ENCODE results near the gene SLC35F1. TPM values are rescaled to one million over a fixed set of nuclear protein-coding genes. Genes with fewer than 3 reads are reported as not detected.

SLC35F1 gene
- total and polyA plus RNA-seq, 8 donors = 0.18 to 4.0 (median 3.4) TPM

- TF ChIP-seq, protein P1, sequence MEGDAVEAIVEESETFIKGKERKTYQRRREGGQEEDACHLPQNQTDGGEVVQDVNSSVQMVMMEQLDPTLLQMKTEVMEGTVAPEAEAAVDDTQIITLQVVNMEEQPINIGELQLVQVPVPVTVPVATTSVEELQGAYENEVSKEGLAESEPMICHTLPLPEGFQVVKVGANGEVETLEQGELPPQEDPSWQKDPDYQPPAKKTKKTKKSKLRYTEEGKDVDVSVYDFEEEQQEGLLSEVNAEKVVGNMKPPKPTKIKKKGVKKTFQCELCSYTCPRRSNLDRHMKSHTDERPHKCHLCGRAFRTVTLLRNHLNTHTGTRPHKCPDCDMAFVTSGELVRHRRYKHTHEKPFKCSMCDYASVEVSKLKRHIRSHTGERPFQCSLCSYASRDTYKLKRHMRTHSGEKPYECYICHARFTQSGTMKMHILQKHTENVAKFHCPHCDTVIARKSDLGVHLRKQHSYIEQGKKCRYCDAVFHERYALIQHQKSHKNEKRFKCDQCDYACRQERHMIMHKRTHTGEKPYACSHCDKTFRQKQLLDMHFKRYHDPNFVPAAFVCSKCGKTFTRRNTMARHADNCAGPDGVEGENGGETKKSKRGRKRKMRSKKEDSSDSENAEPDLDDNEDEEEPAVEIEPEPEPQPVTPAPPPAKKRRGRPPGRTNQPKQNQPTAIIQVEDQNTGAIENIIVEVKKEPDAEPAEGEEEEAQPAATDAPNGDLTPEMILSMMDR (IDR thresholded peaks at IDR 0.05) = no peak
- H3K27ac ChIP-seq = no peak overlapping the region
- DNase-seq = no peak
These were observed 313.5 kb downstream of the SLC35F1 start for GRCh38 chr6:118220429-118221128.

DNA sequence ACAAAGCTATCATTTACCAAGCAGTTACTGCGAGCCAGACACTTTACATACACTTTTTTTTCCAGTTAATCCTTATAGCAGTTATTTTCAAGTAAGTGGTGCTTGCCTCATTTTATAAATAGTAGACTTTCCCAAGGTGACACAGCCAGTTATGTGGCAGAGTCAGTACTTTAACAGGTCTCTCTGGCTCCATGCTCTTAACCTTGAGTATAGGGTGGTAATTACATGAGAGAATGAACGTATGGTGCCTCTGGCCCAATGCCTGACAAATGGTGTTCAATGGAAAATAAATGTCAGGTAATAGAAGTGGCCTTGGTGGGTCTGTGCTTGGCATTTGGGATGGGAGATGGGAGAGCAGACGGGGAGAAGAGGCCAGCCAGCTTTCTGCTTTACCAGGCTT is 316.3 kb downstream of the SLC35F1 start:
- ATAC-seq (no peak), DNase-seq (no peak)
- Histone ChIP-seq H3K36me3 (no peaks in the 10 kb centered on the region), H3K4me3 (no peak overlapping the region), H3K27me3 (no peaks in the 10 kb centered on the region), H3K9me3 (no peaks in the 10 kb centered on the region), H3K27ac (no peak overlapping the region), H3K4me1 (no peaks in the 10 kb centered on the region)
- intact Hi-C loops (cut with DNase I) = no loop called here
- TF ChIP-seq, protein P1 (IDR thresholded peaks at IDR 0.05) = no peak

More at GRCh38 chr6:118220429-118221128, 313.5 kb downstream of the SLC35F1 start:
- H3K27me3 ChIP-seq = no peaks in the 10 kb centered on the region
- no peaks in the 10 kb centered on the region for H3K9me3 ChIP-seq
- H3K4me1 ChIP-seq = no peaks in the 10 kb centered on the region
- intact Hi-C loops (cut with DNase I) = no loop called here
- H3K36me3 ChIP-seq = no peaks in the 10 kb centered on the region
- ATAC-seq = no peak
- H3K4me3 ChIP-seq = no peak overlapping the region

DNA sequence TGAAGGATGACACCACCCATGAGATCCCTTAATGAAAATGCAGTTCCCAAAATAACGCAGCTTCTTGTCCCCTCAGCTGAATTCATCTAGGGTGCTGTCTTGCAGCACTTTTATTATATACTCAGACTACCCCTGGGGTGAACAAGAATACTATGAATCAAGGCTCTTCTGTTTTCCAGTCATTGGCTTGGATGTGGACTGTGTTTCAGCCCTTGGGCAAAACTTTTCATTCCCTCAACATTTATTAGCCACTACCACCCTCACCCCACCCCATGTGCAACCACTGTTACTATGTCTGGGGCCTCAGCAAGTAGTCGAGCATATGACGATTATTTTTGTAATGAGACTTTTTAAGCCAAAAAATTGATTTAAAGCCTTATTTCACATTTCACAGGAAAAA is 321.8 kb downstream of the SLC35F1 start:
- intact Hi-C loops (cut with DNase I) = no loop called here
- no peaks in the 10 kb centered on the region for H3K27me3 ChIP-seq
- ATAC-seq (no peak), DNase-seq (no peak)
- no peaks in the 10 kb centered on the region for H3K4me1 ChIP-seq
- TF ChIP-seq, protein P1 (IDR thresholded peaks at IDR 0.05) = no peak
- H3K27ac ChIP-seq = no peak overlapping the region
- no peaks in the 10 kb centered on the region for H3K9me3 ChIP-seq
- no peak overlapping the region for H3K4me3 ChIP-seq
- no peaks in the 10 kb centered on the region for H3K36me3 ChIP-seq

DNA sequence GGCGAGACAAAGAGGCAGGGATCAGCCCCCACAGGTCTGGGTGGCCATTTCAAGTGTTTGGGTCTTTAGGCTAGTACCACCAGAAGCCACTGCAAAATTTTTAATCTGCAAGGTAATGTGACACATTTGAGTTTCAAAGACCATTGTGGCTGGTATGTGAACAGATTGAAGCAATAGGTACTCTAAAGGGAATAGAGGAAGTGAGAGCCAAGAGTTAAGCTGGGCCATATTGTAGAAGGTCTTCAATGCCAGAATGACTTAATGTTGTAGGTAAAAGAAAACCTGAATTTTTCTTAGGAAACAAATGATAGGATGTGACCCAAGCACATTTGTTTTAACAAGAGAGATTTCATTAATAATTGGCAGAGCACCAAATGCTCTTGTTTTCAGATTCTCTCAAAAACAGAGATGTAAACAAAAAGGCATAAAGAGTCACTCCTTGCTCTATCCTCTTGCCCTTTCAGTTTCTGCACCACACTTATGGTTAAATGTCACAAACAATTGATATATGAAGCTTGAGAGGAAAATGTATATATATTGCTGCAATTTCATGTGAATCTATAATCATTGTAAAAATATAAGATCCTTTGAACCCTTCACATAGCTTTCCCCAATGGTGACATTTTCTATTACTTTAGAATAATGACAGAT is 333.9 kb downstream of the SLC35F1 start:
- no peaks in the 10 kb centered on the region for H3K9me3 ChIP-seq
- no peak for ATAC-seq

DNA sequence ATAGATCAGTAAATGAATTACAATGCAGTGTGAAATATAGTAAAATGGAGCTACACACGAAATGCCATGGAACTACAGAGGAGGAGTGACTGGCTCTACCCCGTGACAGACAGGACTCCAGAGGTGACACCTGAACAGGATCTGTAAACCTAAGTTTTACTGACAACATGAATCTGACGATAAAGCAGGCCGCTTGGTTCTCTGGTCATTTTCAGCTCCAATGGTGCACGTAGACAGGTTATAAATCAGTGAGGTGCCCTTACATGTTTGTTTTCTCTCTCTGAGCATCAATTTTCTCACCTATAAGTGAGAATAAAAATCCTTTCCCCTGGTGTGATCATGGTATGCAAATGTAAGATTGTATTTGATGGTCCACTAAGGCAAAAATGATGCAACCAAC is 339.3 kb downstream of the SLC35F1 start:
- DNase-seq (no peak), ATAC-seq (no peak)

More for the DNA sequence above, 333.9 kb downstream of the SLC35F1 start:
- no peaks in the 10 kb centered on the region for H3K4me1 ChIP-seq
- no peaks in the 10 kb centered on the region for H3K27me3 ChIP-seq
- TF ChIP-seq, protein P1 (IDR thresholded peaks at IDR 0.05) = no peak
- intact Hi-C loops (cut with DNase I) = no loop called here
- DNase-seq = no peak
- no peaks in the 10 kb centered on the region for H3K36me3 ChIP-seq
- no peak overlapping the region for H3K4me3 ChIP-seq
- H3K27ac ChIP-seq = no peak overlapping the region

More for the DNA sequence above, 339.3 kb downstream of the SLC35F1 start:
- Histone ChIP-seq H3K4me3 (no peak overlapping the region), H3K4me1 (no peaks in the 10 kb centered on the region), H3K9me3 (no peaks in the 10 kb centered on the region), H3K27me3 (no peaks in the 10 kb centered on the region), H3K36me3 (no peaks in the 10 kb centered on the region), H3K27ac (no peak overlapping the region)
- TF ChIP-seq, protein P1 (IDR thresholded peaks at IDR 0.05) = no peak
- intact Hi-C loops (cut with DNase I) = no loop called here
